GM21717 (cell line): ENCODE data around the gene PRDM13.
"Not testable (repeated sequence)": the region's sequence is repeated elsewhere in the genome, so short reads cannot be mapped to it uniquely, and the experiment has no call there.

ENCODE experiments used
- ATAC-seq: cut with Tn5 transposase; IDR thresholded peaks from one replicate; pipeline ENCODE4 v1.9.1; 2021; ENCODE audit warnings: mild to moderate bottlenecking, moderate library complexity; ENCODE audit not compliant: unreplicated experiment

PRDM13 gene

GRCh38 chr6:99622044-99622443 is 15.4 kb downstream of the PRDM13 start:
- not testable (repeated sequence) for ATAC-seq

- ATAC-seq, result no peak
These were observed 22.7 kb downstream of the PRDM13 start for GRCh38 chr6:99629293-99629692.

DNA sequence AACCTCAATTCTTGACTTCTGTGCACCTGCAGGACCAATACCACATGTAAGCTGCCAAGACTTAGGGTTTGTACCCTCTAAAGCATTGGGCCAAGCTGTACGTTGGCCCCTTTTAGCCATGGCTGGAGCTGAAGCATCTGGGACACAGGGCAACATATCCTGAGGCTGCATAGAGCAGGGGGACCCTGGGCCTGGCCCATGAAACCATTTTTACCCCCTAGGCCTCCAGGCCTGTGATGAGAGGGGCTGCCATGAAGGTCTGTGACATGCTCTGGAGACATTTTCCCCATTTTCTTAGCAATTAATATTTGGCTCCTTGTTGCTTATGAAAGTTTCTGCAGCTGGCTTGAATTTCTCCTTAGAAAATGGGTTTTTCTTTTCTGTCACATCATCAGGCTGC is 31.0 kb downstream of the PRDM13 start:
- no peak for ATAC-seq

DNA sequence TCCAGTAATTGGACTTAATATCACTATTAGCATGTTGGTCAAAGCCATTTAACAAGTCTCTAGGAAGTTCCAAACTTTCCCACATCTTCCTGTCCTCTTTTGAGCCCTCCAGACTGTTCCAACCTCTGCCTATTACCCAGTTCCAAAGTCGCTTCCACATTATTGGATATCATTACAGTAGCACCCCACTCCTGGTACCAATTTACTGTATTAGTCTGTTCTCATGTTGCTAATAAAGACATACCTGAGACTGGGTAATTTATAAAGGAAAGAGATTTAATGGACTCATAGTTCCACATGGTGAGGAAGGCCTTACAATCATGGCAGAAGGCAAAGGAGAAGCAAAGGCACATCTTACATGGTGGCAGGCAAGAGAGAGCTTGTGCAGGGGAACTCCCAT is 31.7 kb downstream of the PRDM13 start:
- not testable (repeated sequence) for ATAC-seq

GRCh38 chr6:99641270-99641669 is 34.6 kb downstream of the PRDM13 start:
- no peak for ATAC-seq

DNA sequence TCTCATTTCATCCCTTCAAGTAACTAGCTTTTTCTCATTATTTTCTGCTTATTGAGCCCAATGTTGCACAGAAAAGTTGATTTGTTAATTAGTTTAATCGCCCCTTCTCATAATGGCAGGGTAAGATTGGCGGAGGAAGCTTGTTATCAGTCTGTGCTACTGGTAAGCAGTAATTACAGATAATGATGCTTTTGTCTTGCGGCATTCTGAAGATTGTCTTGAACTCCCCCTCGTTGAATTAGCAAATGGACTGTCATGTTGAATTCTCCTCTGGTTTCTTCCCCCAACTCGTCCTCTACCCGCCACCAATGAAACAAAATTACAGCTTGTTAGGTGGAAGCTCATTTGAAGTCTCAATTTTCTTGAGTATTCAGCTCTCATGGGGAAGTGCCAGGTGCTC is 39.4 kb downstream of the PRDM13 start:
- no peak for ATAC-seq

- ATAC-seq, result not testable (repeated sequence)
These were observed 43.5 kb downstream of the PRDM13 start for GRCh38 chr6:99650091-99650571.

GRCh38 chr6:99660206-99660605 is 53.6 kb downstream of the PRDM13 start:
- ATAC-seq, result no peak

DNA sequence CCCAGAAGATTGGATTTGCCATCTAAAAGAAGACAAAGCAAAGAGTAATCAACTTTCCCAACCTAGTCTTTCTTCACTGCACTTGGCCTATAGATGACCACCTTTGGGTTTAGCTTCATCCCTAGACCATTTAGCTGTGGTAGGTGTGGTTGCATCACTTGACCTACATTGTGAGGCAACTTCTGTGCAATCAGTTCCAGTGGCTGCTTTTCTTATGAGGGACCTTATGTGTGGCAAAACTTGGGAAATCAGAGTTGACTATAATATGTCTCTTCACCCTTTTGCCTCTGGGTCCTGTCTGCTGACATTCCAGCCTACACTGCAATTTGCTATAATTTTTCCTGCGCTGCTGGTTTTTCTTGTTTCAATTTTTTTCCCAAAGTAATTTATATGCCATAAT is 55.2 kb downstream of the PRDM13 start:
- no peak for ATAC-seq

DNA sequence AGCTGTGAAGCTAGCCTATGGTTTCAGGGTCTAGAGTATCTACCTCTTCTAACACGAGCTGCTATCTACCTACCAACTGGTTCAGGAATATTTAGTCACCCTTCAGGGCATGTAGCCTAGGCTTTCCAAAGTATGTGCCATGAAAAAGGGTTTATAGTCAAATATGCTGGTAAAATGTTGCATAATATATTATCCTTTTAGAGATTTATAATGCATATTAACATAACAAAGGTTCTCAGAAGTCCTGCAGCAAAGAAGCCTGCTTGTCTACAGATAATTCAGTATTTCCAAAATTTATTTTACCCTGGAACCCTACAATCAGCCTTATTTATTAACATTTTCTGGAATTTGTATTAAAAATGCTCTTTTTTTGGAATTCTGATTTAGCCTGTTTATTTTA is 56.0 kb downstream of the PRDM13 start:
- ATAC-seq, result no peak
